Lower leg skin (tissue), 4 donors: ENCODE measurements around the gene PKD1L1. TPM values are rescaled to one million over a fixed set of nuclear protein-coding genes. Genes with fewer than 3 reads are reported as not detected.

ENCODE experiments used
- DNase-seq, 2 donors: peaks; one replicate each; pipeline ENCODE4 v3.0.0-alpha.2; 2019; ENCODE audit warnings: low spot score in 2 of 2
- H3K4me3 ChIP-seq: fragments of 200-600 bp; sonication (generic); 2 replicates; pipeline ENCODE4 v1.5.1; 2017; ENCODE audit warnings: mild to moderate bottlenecking, low read depth; ENCODE audit not compliant: poor library complexity, severe bottlenecking
- CTCF ChIP-seq, 3 donors: fragments of 450-650 bp; IDR thresholded peaks; one replicate each; pipeline ENCODE4 v1.5.1; 2016; ENCODE audit warnings: antibody characterized with exemption in 3 of 3, mild to moderate bottlenecking in 3 of 3, moderate library complexity in 2 of 3
- POLR2A ChIP-seq, 2 donors: fragments of 450-650 bp; IDR thresholded peaks; one replicate each; pipeline ENCODE4 v1.6.1; 2016 to 2017; ENCODE audit warnings: antibody characterized with exemption in 2 of 2, mild to moderate bottlenecking in 1 of 2, moderate library complexity in 1 of 2
- WGBS, 2 donors: methylation state at CpG; one replicate each; pipeline ENCODE4 v1.1.5; 2018; 5-methylcytosine and 5-hydroxymethylcytosine counted together
- intact Hi-C: fragments of 100-400 bp; cut with DNase I; formaldehyde crosslinking; loops from one replicate; pipeline ENCODE4 v1.15.0; 2023; ENCODE audit warnings: low total_unique reads
- total RNA-seq, 4 donors: library from RNA; depleted of rRNA; stranded (reverse); fragments of >200 nt; gene quantifications; one replicate each; pipeline ENCODE4 v1.1.0, GENCODE V29; 2016

The PKD1L1 gene
- total RNA-seq, 4 donors from 2014 or later, result 0.04 to 0.12 (median 0.07) TPM

GRCh38 chr7:47847207-47847606 lies 101.1 kb downstream of the PKD1L1 start:
- no peak overlapping the region for H3K4me3 ChIP-seq
- no peak for DNase-seq
- TF ChIP-seq CTCF (IDR thresholded peaks at IDR 0.05), result no peak
- TF ChIP-seq POLR2A (IDR thresholded peaks at IDR 0.05), result no peak
- intact Hi-C loops, result no loop called here
- 82 to 90% methylated on average over 5 of the region's 5 CpGs for WGBS, 2 donors

- TF ChIP-seq POLR2A (IDR thresholded peaks at IDR 0.05) (no peak), CTCF (IDR thresholded peaks at IDR 0.05) (no peak)
- H3K4me3 ChIP-seq, result no peak overlapping the region
- intact Hi-C loops, result no loop called here
- DNase-seq, result no peak
- WGBS, 2 donors, result 55 to 59% methylated on average over 7 of the region's 7 CpGs
These were observed 102.0 kb downstream of the PKD1L1 start for GRCh38 chr7:47846138-47846836.

GRCh38 chr7:47844311-47844710 lies 104.0 kb downstream of the PKD1L1 start:
- no peak overlapping the region for H3K4me3 ChIP-seq
- no peak for TF ChIP-seq CTCF (IDR thresholded peaks at IDR 0.05)
- TF ChIP-seq POLR2A (IDR thresholded peaks at IDR 0.05), result no peak
- intact Hi-C loops, result no loop called here
- no peak for DNase-seq

- DNase-seq, result no peak
- 71 to 86% methylated on average over 2 of the region's 2 CpGs for WGBS, 2 donors
- H3K4me3 ChIP-seq, result no peak overlapping the region
- TF ChIP-seq CTCF (IDR thresholded peaks at IDR 0.05) (no peak), POLR2A (IDR thresholded peaks at IDR 0.05) (no peak)
- intact Hi-C loops, result no loop called here
These were observed 105.0 kb downstream of the PKD1L1 start for GRCh38 chr7:47843291-47843690.

GRCh38 chr7:47839381-47839780 lies 108.9 kb downstream of the PKD1L1 start:
- DNase-seq, result no peak
- WGBS, 2 donors, result 93 to 94% methylated on average over 14 to 15 of the region's 16 CpGs
- H3K4me3 ChIP-seq, result no peak overlapping the region
- TF ChIP-seq POLR2A (IDR thresholded peaks at IDR 0.05), result no peak
- no peak for TF ChIP-seq CTCF (IDR thresholded peaks at IDR 0.05)
- intact Hi-C loops, result no loop called here

- no peak overlapping the region for H3K4me3 ChIP-seq
- no peak for TF ChIP-seq POLR2A (IDR thresholded peaks at IDR 0.05)
- no peak for TF ChIP-seq CTCF (IDR thresholded peaks at IDR 0.05)
- 88 to 92% methylated on average over 8 of the region's 8 CpGs for WGBS, 2 donors
- intact Hi-C loops, result no loop called here
- DNase-seq, result no peak
These were observed 110.4 kb downstream of the PKD1L1 start for GRCh38 chr7:47837826-47838225.
